H9 (cell line): ENCODE measurements around the gene CDH15. TPM values are rescaled to one million over a fixed set of nuclear protein-coding genes. Genes with fewer than 3 reads are reported as not detected.

Source experiments
- DNase-seq: peaks from one replicate; pipeline ENCODE4 v3.0.0-alpha.2; 2017
- H2AFZ ChIP-seq: one replicate; pipeline ENCODE4 v1.6.1; 2013; ENCODE audit warnings: mild to moderate bottlenecking, low read length, control low read depth, moderate library complexity
- H2AK5ac ChIP-seq: 2 replicates; pipeline ENCODE4 v1.6.1; 2013; ENCODE audit warnings: low read length, control low read depth, mixed read lengths; ENCODE audit not compliant: insufficient read length
- H2BK120ac ChIP-seq: one replicate; pipeline ENCODE4 v1.6.1; 2013; ENCODE audit warnings: low read depth, mild to moderate bottlenecking, low read length, control low read depth, inconsistent platforms; ENCODE audit not compliant: poor library complexity, severe bottlenecking
- H2BK12ac ChIP-seq: 2 replicates; pipeline ENCODE4 v1.6.1; 2013; ENCODE audit warnings: low read length, control low read depth, mixed read lengths, low read depth; ENCODE audit not compliant: insufficient read length
- H2BK15ac ChIP-seq: 2 replicates; pipeline ENCODE4 v1.6.1; 2013; ENCODE audit warnings: low read depth, low read length, control low read depth
- H2BK20ac ChIP-seq: one replicate; pipeline ENCODE4 v1.6.1; 2013; ENCODE audit warnings: low read depth, mild to moderate bottlenecking, low read length, control low read depth, inconsistent platforms; ENCODE audit not compliant: poor library complexity, severe bottlenecking
- H2BK5ac ChIP-seq: 2 replicates; pipeline ENCODE4 v1.6.1; 2013; ENCODE audit warnings: low read length, control low read depth, mixed read lengths; ENCODE audit not compliant: insufficient read length
- H3K14ac ChIP-seq: 2 replicates; pipeline ENCODE4 v1.6.1; 2013; ENCODE audit warnings: low read length, control low read depth; ENCODE audit not compliant: insufficient read depth
- H3K18ac ChIP-seq: 2 replicates; pipeline ENCODE4 v1.6.1; 2013; ENCODE audit warnings: low read depth, mild to moderate bottlenecking, mixed read lengths, low read length, control low read depth; ENCODE audit not compliant: insufficient read length
- H3K23ac ChIP-seq: 2 replicates; pipeline ENCODE4 v1.6.1; 2013; ENCODE audit warnings: low read length, control low read depth, mixed read lengths, low read depth; ENCODE audit not compliant: insufficient read length
- H3K23me2 ChIP-seq: 2 replicates; pipeline ENCODE4 v1.6.1; 2013; ENCODE audit warnings: low read depth, mild to moderate bottlenecking, mixed read lengths, low read length, control low read depth; ENCODE audit not compliant: insufficient read length, poor library complexity, severe bottlenecking
- H3K27ac ChIP-seq: 2 replicates; pipeline ENCODE4 v1.5.1; 2013; ENCODE audit warnings: low read length, control low read depth, mixed read lengths, low read depth; ENCODE audit not compliant: insufficient read length
- H3K27me3 ChIP-seq: 2 replicates; pipeline ENCODE4 v1.6.1; 2013; ENCODE audit warnings: low read length, control low read depth, inconsistent platforms; ENCODE audit not compliant: insufficient read depth
- H3K4ac ChIP-seq: 2 replicates; pipeline ENCODE4 v1.6.1; 2013; ENCODE audit warnings: low read depth, mild to moderate bottlenecking, control low read depth, inconsistent platforms, low read length, moderate library complexity
- H3K4me1 ChIP-seq: 2 replicates; pipeline ENCODE4 v1.6.1; 2013; ENCODE audit warnings: low read length, control low read depth, inconsistent platforms; ENCODE audit not compliant: insufficient read depth
- H3K4me2 ChIP-seq: 2 replicates; pipeline ENCODE4 v1.6.1; 2013; ENCODE audit warnings: low read length, control low read depth, mixed read lengths; ENCODE audit not compliant: insufficient read length, insufficient read depth
- H3K56ac ChIP-seq: 2 replicates; pipeline ENCODE4 v1.6.1; 2013; ENCODE audit warnings: low read depth, mild to moderate bottlenecking, mixed read lengths, low read length, control low read depth; ENCODE audit not compliant: insufficient read length
- H3K79me1 ChIP-seq: 2 replicates; pipeline ENCODE4 v1.6.1; 2013; ENCODE audit warnings: low read depth, mild to moderate bottlenecking, moderate library complexity, low read length, control low read depth, inconsistent platforms; ENCODE audit not compliant: insufficient read depth, poor library complexity, severe bottlenecking
- H3K79me2 ChIP-seq: 2 replicates; pipeline ENCODE4 v1.6.1; 2013; ENCODE audit warnings: low read length, control low read depth, inconsistent platforms; ENCODE audit not compliant: insufficient read depth
- H3K9ac ChIP-seq: 2 replicates; pipeline ENCODE4 v1.6.1; 2013; ENCODE audit warnings: low read length, control low read depth, mixed read lengths; ENCODE audit not compliant: insufficient read length; ENCODE audit errors: extremely low read depth
- H3K9me3 ChIP-seq: one replicate; pipeline ENCODE4 v1.6.1; 2013; ENCODE audit warnings: low read depth, low read length, inconsistent platforms; ENCODE audit not compliant: control insufficient read depth
- H3T11ph ChIP-seq: one replicate; pipeline ENCODE4 v1.6.1; 2013; ENCODE audit warnings: mild to moderate bottlenecking, low read length, control low read depth, inconsistent platforms
- H4K20me1 ChIP-seq: one replicate; pipeline ENCODE4 v1.6.1; 2013; ENCODE audit not compliant: control insufficient read depth, insufficient read length, insufficient read depth
- H4K5ac ChIP-seq: 2 replicates; pipeline ENCODE4 v1.6.1; 2013; ENCODE audit warnings: low read depth, mild to moderate bottlenecking, mixed read lengths, low read length, control low read depth; ENCODE audit not compliant: insufficient read length
- H4K8ac ChIP-seq: replicated peaks from 2 replicates; pipeline ENCODE4 v1.6.1; 2013; ENCODE audit warnings: low read length, control low read depth, mixed read lengths, low read depth; ENCODE audit not compliant: insufficient read length
- H4K91ac ChIP-seq: 2 replicates; pipeline ENCODE4 v1.6.1; 2013; ENCODE audit warnings: low read depth, mild to moderate bottlenecking, moderate library complexity, mixed read lengths, low read length, control low read depth; ENCODE audit not compliant: insufficient read length
- H3K27ac Mint-ChIP-seq, 3 experiments: 2 replicates in 2 of 3; 3 replicates in 1 of 3; pipeline ENCODE4 v1.8.0; 2020 to 2021; ENCODE audit warnings: mixed read lengths in 3 of 3, mild to moderate bottlenecking in 1 of 3, moderate library complexity in 1 of 3
- H3K27me3 Mint-ChIP-seq: 2 replicates; pipeline ENCODE4 v1.8.0; 2021; ENCODE audit warnings: low read depth, mild to moderate bottlenecking, moderate library complexity, mixed read lengths
- H3K36me3 Mint-ChIP-seq, 3 experiments: 2 replicates in 2 of 3; 3 replicates in 1 of 3; pipeline ENCODE4 v1.8.0; 2020 to 2021; ENCODE audit warnings: low read depth in 3 of 3, mixed read lengths in 3 of 3; ENCODE audit not compliant: insufficient read depth in 1 of 3
- H3K4me1 Mint-ChIP-seq, 2 experiments: 2 replicates each; pipeline ENCODE4 v1.8.0; 2020; ENCODE audit warnings: mixed read lengths in 2 of 2
- H3K4me3 Mint-ChIP-seq, 2 experiments: 2 replicates in 1 of 2; 3 replicates in 1 of 2; pipeline ENCODE4 v1.8.0; 2020 to 2021; ENCODE audit warnings: mild to moderate bottlenecking in 2 of 2, mixed read lengths in 2 of 2, moderate library complexity in 1 of 2
- H3K9me3 Mint-ChIP-seq, 2 experiments: 2 replicates in 1 of 2; 3 replicates in 1 of 2; pipeline ENCODE4 v1.8.0; 2020; ENCODE audit warnings: mild to moderate bottlenecking in 2 of 2, mixed read lengths in 2 of 2, moderate library complexity in 1 of 2
- WGBS: extraction: QIAGEN DNeasy Blood & Tissue Kit; methylation state at CpG from one replicate; pipeline ENCODE4 v1.1.7; 2013; ENCODE audit warnings: missing lambda C conversion rate, low lambda C conversion rate, mixed read lengths; ENCODE audit not compliant: insufficient read length; ENCODE audit errors: extremely low coverage; 5-methylcytosine and 5-hydroxymethylcytosine counted together
- total RNA-seq: library from RNA; stranded (reverse); gene quantifications from 2 replicates; pipeline ENCODE4 v1.2.1, GENCODE V29; 2021
- TF ChIP-seq, protein P1 (sequence below): fragments of 200-600 bp; sonication (generic); conservative IDR thresholded peaks from 3 replicates; pipeline ENCODE4 v1.8.0; 2021; ENCODE audit warnings: antibody characterized with exemption, mild to moderate bottlenecking

The CDH15 gene
- total RNA-seq, 1 experiment from 2014 or later: 0.28 TPM

DNA sequence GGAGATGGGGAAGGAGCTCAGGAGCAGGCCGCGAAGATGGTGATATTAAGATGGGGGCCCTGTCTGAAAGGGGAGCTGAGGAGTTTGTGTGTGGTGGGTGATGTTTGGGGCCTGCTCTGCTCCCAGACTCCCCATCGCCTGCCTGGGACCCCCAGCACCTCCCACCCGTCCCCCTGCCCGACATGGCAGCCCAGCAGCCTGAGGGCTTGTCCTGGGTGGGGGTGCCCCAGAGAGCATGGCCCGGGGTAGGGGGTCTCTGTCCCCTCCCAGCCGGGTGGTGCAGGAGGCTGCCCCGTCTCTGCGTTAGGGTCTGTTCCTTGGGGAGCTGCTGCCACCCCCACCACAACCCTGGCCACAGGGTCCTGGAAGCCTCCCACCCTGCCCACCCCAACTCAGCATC lies 5.2 kb downstream of the CDH15 start:
- WGBS: no CpG with 5 or more reads among the region's 9 CpGs
- Histone ChIP-seq H3K56ac (no peak overlapping the region), H4K20me1 (no peaks in the 10 kb centered on the region), H2BK20ac (no peak overlapping the region), H3K23ac (no peak overlapping the region), H3K23me2 (no peaks in the 10 kb centered on the region), H4K5ac (no peak overlapping the region), H2BK5ac (no peak overlapping the region), H3K4me1 (no peaks in the 10 kb centered on the region), H4K8ac (no peak overlapping the region), H3K79me1 (no peaks in the 10 kb centered on the region), H3K4ac (no peak overlapping the region), H2BK12ac (no peak overlapping the region), H2BK15ac (no peak overlapping the region), H3K14ac (no peak overlapping the region), H4K91ac (no peak overlapping the region), H3K79me2 (no peaks in the 10 kb centered on the region), H3K18ac (no peak overlapping the region), H2AK5ac (no peak overlapping the region), H3K27ac (no peak overlapping the region), H2BK120ac (no peak overlapping the region), H3T11ph (no peak overlapping the region), H2AFZ (no peak overlapping the region), H3K9me3 (no peaks in the 10 kb centered on the region), H3K9ac (no peak overlapping the region), H3K27me3 (no peaks in the 10 kb centered on the region), H3K4me2 (no peak overlapping the region)
- peaks cover 12% of the 10 kb centered on the region for H3K27me3 Mint-ChIP-seq
- TF ChIP-seq, protein P1, sequence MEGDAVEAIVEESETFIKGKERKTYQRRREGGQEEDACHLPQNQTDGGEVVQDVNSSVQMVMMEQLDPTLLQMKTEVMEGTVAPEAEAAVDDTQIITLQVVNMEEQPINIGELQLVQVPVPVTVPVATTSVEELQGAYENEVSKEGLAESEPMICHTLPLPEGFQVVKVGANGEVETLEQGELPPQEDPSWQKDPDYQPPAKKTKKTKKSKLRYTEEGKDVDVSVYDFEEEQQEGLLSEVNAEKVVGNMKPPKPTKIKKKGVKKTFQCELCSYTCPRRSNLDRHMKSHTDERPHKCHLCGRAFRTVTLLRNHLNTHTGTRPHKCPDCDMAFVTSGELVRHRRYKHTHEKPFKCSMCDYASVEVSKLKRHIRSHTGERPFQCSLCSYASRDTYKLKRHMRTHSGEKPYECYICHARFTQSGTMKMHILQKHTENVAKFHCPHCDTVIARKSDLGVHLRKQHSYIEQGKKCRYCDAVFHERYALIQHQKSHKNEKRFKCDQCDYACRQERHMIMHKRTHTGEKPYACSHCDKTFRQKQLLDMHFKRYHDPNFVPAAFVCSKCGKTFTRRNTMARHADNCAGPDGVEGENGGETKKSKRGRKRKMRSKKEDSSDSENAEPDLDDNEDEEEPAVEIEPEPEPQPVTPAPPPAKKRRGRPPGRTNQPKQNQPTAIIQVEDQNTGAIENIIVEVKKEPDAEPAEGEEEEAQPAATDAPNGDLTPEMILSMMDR: no peak
- peaks cover 7 to 17% of the 10 kb centered on the region in 2 experiments; a peak in 3 of 4 replicates for H3K4me1 Mint-ChIP-seq
- no peak overlapping the region for H3K4me3 Mint-ChIP-seq
- H3K27ac Mint-ChIP-seq: no peak overlapping the region
- no peaks in the 10 kb centered on the region for H3K36me3 Mint-ChIP-seq
- DNase-seq: no peak
- no peaks in the 10 kb centered on the region; a peak in 1 of 5 replicates for H3K9me3 Mint-ChIP-seq
